ENCODE results near the gene GJD3. TPM values are rescaled to one million over a fixed set of nuclear protein-coding genes. Genes with fewer than 3 reads are reported as not detected.

Gene GJD3
- total RNA-seq, 5 donors from 2014 or later (not counting 1 experiment from before 2014, with no cell fraction given), result not detected

DNA sequence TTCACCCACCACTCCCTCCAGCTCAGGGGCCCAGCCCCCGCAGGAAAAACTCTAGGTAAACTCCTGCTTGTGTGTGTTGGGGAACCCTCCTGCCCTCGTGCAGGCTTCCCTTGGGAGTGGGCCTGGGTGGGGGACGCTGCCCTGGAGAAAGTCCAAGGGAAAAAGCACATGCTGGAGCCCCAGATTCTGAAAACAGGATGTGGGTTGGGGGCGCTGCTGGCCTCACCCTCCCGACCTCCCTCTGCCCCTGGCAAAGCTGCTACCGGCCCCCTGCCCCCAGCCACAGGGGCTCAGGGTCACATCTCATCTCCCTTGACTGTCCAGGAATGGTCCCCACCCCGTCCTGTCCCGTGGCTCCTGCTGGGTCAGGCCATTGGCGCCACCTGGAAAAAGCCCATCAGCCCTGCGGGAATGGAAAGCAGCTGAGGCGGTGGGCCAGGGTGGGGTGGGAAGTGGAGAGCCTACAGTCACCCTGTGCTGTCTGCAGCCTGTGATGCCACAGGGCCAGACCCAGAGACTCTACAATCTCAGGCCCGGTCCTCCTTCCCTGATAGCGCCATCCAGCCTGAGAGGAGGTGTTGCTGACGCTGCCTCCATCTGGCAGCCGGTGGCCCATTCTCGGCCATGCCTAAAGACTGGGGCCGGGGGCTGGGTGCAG is 2.5 kb upstream of the GJD3 start:
- H3K4me3 Mint-ChIP-seq, result no peak overlapping the region
- H3K36me3 Mint-ChIP-seq, result no peaks in the 10 kb centered on the region
- H3K9me3 Mint-ChIP-seq, result no peaks in the 10 kb centered on the region
- CTCF ChIA-PET, result no interaction called here
- H3K9me3 ChIP-seq, result no peaks in the 10 kb centered on the region
- ATAC-seq (replicated peaks in 1 of 4) (no peak), DNase-seq (no peak)
- H3K27me3 ChIP-seq (replicated peaks in 1 of 2; ENCODE audit: control insufficient read depth in 2 of 2, extremely low read depth in 1 of 2, insufficient read depth in 2 of 2, low read length in 1 of 2), result peaks cover 0 to 25% of the 10 kb centered on the region in 2 experiments
- peaks cover 0 to 19% of the 10 kb centered on the region in 2 experiments for H3K4me1 ChIP-seq (ENCODE audit: control insufficient read depth in 1 of 2, extremely low read depth in 1 of 2, insufficient read depth in 2 of 2, low read length in 2 of 2)
- no peak overlapping the region for H3K27ac ChIP-seq (ENCODE audit: low read length)
- peaks cover 4% of the 10 kb centered on the region in 2 donors for H3K27me3 Mint-ChIP-seq
- no peak overlapping the region for H3K4me3 ChIP-seq (ENCODE audit: control insufficient read depth in 1 of 2, extremely low read depth in 1 of 2, low read length in 1 of 2)
- no peak overlapping the region for H3K27ac Mint-ChIP-seq
- no peaks in the 10 kb centered on the region for H3K36me3 ChIP-seq (ENCODE audit: control insufficient read depth in 2 of 2, extremely low read depth in 1 of 2, insufficient read depth in 1 of 2, low read length in 1 of 2)
- H3K4me1 Mint-ChIP-seq, result peaks cover 4 to 9% (median 7%) of the 10 kb centered on the region in 3 donors
- 72% methylated on average over 11 of the region's 17 CpGs for WGBS (ENCODE audit: insufficient coverage)
- POLR2A ChIA-PET, result interaction anchor here in 1 of 2 donors (0.6 kb wide), 1 partner anchor 214 kb away, joined by 5 read pairs; no protein-coding TSS in a partner anchor

DNA sequence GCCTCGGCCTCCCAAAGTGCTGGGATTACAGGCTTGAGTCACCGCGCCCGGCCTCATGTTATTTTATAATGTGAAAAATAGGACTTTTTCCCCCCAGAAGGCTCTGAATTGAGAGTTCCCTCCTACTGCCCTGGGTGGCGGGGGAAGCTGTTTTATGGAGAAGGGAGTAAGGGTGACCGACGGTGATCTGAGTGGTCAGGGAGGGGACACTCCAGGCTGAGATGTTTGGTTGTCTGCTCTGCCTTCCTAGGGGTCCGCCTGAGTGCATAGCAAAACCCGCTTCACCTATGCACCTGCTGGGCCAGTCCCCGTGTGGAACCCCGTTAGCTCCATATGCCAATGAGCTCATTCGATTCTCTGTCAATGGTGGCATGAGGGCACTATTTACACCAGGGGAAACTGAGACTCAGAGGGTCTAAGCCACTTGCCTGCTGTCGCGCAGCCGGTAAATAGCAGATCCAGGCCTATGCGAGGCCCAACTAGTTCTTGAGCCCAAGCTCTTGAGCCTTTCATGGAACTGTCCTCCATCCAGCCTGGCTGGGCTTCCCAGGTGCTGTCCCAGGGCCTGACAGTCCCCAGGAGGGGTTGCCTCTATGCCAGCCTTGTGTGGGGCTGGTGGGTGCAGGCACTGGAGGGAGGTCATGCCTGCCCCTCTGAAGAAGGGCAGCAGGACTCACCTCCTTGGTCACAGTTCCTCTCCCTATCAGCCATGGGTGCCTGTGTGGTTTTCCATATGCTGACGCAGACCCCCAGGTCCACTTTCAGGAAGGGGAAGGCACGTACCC is 1.7 kb upstream of the GJD3 start:
- peaks cover 1 to 11% (median 9%) of the 10 kb centered on the region in 3 donors for H3K4me1 Mint-ChIP-seq
- Histone ChIP-seq H3K27ac (ENCODE audit: low read length) (no peak overlapping the region), H3K27me3 (replicated peaks in 1 of 2; ENCODE audit: control insufficient read depth in 2 of 2, extremely low read depth in 1 of 2, insufficient read depth in 2 of 2, low read length in 1 of 2) (peaks cover 0 to 32% of the 10 kb centered on the region in 2 experiments), H3K36me3 (ENCODE audit: control insufficient read depth in 2 of 2, extremely low read depth in 1 of 2, insufficient read depth in 1 of 2, low read length in 1 of 2) (no peaks in the 10 kb centered on the region), H3K4me3 (ENCODE audit: control insufficient read depth in 1 of 2, extremely low read depth in 1 of 2, low read length in 1 of 2) (no peak overlapping the region), H3K4me1 (ENCODE audit: control insufficient read depth in 1 of 2, extremely low read depth in 1 of 2, insufficient read depth in 2 of 2, low read length in 2 of 2) (peaks cover 0 to 20% of the 10 kb centered on the region in 2 experiments), H3K9me3 (no peaks in the 10 kb centered on the region)
- no peaks in the 10 kb centered on the region for H3K9me3 Mint-ChIP-seq
- DNase-seq (no peak), ATAC-seq (replicated peaks in 1 of 4) (no peak)
- CTCF ChIA-PET, result no interaction called here
- H3K27ac Mint-ChIP-seq, result no peak overlapping the region
- H3K27me3 Mint-ChIP-seq, result peaks cover 6 to 7% of the 10 kb centered on the region in 2 donors
- POLR2A ChIA-PET, result interaction anchor here in 1 of 2 donors (0.6 to 1.2 kb wide), 3 partner anchors 45 to 215 kb away, joined by 3 to 11 read pairs (median 5); no protein-coding TSS in a partner anchor
- H3K36me3 Mint-ChIP-seq, result no peaks in the 10 kb centered on the region
- H3K4me3 Mint-ChIP-seq, result no peak overlapping the region
- 96% methylated on average over 11 of the region's 18 CpGs for WGBS (ENCODE audit: insufficient coverage)

DNA sequence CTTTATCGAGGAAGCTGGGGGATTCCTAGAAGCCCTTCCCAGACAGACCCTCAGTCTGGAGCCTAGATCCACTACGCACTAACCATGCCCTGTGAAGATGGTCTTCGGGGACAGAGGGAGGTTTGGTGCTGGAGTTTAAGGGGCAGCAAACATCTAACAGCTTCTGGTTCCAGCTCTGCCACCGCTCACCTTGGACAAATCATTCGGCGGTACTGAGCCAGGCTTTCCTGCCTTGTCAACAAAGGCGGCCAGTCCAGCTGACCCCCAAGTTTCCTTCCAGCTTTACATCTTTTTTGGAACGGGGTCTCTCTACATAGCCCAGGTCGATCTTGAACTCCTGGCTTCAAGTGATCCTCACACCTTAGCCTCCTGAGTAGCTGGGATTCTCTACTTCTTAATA is 369 bp upstream of the GJD3 start:
- POLR2A ChIA-PET, result interaction anchor here (0.6 to 1.2 kb wide), 4 partner anchors 43 to 718 kb away, joined by 6 to 17 read pairs (median 10); no protein-coding TSS in a partner anchor
- H3K9me3 Mint-ChIP-seq, result no peaks in the 10 kb centered on the region
- H3K4me1 ChIP-seq (ENCODE audit: control insufficient read depth in 1 of 2, extremely low read depth in 1 of 2, insufficient read depth in 2 of 2, low read length in 2 of 2), result peaks cover 0 to 16% of the 10 kb centered on the region in 2 experiments
- WGBS (ENCODE audit: insufficient coverage), result 97% methylated on average over 7 of the region's 9 CpGs
- no peak overlapping the region for H3K4me3 ChIP-seq (ENCODE audit: control insufficient read depth in 1 of 2, extremely low read depth in 1 of 2, low read length in 1 of 2)
- ATAC-seq (replicated peaks in 1 of 4) (no peak), DNase-seq (no peak)
- CTCF ChIA-PET, result interaction anchor here (0.6 to 1.1 kb wide), 5 partner anchors 10 to 967 kb away, joined by 3 to 8 read pairs (median 4); no protein-coding TSS in a partner anchor
- no peak overlapping the region for H3K27ac ChIP-seq (ENCODE audit: low read length)
- H3K4me1 Mint-ChIP-seq, result peaks cover 0 to 10% (median 10%) of the 10 kb centered on the region in 3 donors
- H3K4me3 Mint-ChIP-seq, result peak overlapping the region in 2 of 3 donors; percentile 21 to 66
- H3K27me3 ChIP-seq (replicated peaks in 1 of 2; ENCODE audit: control insufficient read depth in 2 of 2, extremely low read depth in 1 of 2, insufficient read depth in 2 of 2, low read length in 1 of 2), result peaks cover 0 to 41% of the 10 kb centered on the region in 2 experiments
- no peaks in the 10 kb centered on the region for H3K9me3 ChIP-seq
- H3K36me3 Mint-ChIP-seq, result no peaks in the 10 kb centered on the region
- H3K27me3 Mint-ChIP-seq, result peaks cover 13 to 14% of the 10 kb centered on the region in 2 donors
- no peaks in the 10 kb centered on the region for H3K36me3 ChIP-seq (ENCODE audit: control insufficient read depth in 2 of 2, extremely low read depth in 1 of 2, insufficient read depth in 1 of 2, low read length in 1 of 2)
- H3K27ac Mint-ChIP-seq, result no peak overlapping the region

DNA sequence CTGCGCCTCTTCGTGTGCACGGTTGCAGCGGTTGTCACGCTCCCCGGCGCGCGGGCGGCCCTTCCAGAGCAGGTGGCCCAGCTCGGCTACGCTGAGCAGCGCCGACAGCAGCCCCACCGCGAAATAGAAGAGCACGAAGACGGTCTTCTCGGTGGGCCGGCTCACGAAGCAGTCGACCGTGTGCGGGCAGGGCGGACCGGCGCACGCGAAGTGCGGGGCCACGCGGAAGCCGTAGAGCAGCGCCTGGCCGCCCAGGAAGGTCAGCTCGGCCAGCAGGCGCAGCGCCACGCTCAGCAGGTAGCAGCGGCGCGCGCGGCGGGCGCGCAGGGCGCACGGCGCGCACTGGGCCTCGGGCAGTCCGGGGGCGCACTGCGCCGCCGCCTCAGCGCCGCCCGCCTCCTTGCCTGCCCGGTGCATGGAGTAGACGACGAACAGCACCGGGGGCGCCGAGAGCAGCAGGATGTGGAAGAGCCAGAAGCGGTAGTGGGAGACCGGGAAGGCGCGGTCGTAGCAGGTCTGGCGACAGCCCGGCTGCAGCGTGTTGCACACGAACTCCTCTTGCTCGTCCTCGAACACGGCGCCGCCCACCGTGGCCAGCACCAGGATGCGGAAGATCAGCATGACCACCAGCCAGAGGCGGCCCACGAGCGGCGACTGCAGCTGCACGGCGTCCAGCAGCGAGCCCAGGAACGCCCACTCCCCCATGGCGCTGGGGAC is 1.3 kb downstream of the GJD3 start:
- Histone ChIP-seq H3K4me1 (ENCODE audit: control insufficient read depth in 1 of 2, extremely low read depth in 1 of 2, insufficient read depth in 2 of 2, low read length in 2 of 2) (peaks cover 0 to 16% of the 10 kb centered on the region in 2 experiments), H3K27ac (ENCODE audit: low read length) (no peak overlapping the region), H3K9me3 (no peaks in the 10 kb centered on the region), H3K4me3 (ENCODE audit: control insufficient read depth in 1 of 2, extremely low read depth in 1 of 2, low read length in 1 of 2) (peak overlapping the region; percentile 11 to 31), H3K27me3 (replicated peaks in 1 of 2; ENCODE audit: control insufficient read depth in 2 of 2, extremely low read depth in 1 of 2, insufficient read depth in 2 of 2, low read length in 1 of 2) (peaks cover 0 to 42% of the 10 kb centered on the region in 2 experiments), H3K36me3 (ENCODE audit: control insufficient read depth in 2 of 2, extremely low read depth in 1 of 2, insufficient read depth in 1 of 2, low read length in 1 of 2) (no peaks in the 10 kb centered on the region)
- Mint-ChIP-seq H3K4me3 (peak overlapping the region; percentile 62 to 70 (median 66)), H3K9me3 (no peaks in the 10 kb centered on the region), H3K36me3 (no peaks in the 10 kb centered on the region), H3K27ac (no peak overlapping the region), H3K27me3 (peaks cover 13 to 14% of the 10 kb centered on the region in 2 donors), H3K4me1 (peaks cover 0 to 16% (median 15%) of the 10 kb centered on the region in 3 donors)
- ATAC-seq (replicated peaks in 1 of 4) (peak; percentile 52 to 59 (median 55)), DNase-seq (peak in 3 of 35 experiments; percentile 44 to 56 (median 47))
- CTCF ChIA-PET, result interaction anchor here (0.6 to 1.3 kb wide), 6 partner anchors 37 to 197 kb away, joined by 3 to 6 read pairs (median 4); no protein-coding TSS in a partner anchor
- 2% methylated on average over 84 of the region's 91 CpGs for WGBS (ENCODE audit: insufficient coverage)
- POLR2A ChIA-PET, result no interaction called here

DNA sequence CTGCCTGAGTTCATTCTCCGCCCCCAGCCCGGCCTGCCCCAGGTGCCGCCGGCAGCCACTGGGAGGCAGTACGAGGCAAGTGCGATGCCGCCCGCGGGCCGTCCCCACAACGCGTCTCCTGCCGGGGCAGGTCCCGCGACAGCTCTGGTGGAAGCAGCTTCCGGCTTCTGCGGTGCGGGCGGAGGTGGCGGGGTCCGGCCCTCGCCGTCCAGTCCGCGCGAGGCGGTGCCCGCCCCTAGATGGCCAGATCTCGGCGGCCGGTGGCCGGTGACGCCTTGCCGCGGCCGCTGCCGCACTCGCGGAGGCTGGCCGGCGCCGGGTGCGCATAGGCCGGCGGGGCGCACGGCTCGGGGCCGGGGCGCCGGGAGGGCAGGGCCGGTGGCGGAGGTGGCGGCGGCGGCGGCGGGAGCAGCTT is 1.8 kb downstream of the GJD3 start:
- Mint-ChIP-seq H3K4me3 (peak overlapping the region; percentile 47 to 67 (median 66)), H3K36me3 (no peaks in the 10 kb centered on the region), H3K9me3 (no peaks in the 10 kb centered on the region), H3K4me1 (peaks cover 0 to 18% (median 16%) of the 10 kb centered on the region in 3 donors), H3K27me3 (peaks cover 13 to 14% of the 10 kb centered on the region in 2 donors), H3K27ac (no peak overlapping the region)
- ChIA-PET POLR2A (no interaction called here), CTCF (interaction anchor here (0.5 to 1.3 kb wide), 7 partner anchors 38 to 197 kb away, joined by 3 to 6 read pairs (median 4); partner anchors contain the start of gene TOP2A (in 1 of the 2))
- ATAC-seq (replicated peaks in 1 of 4) (peak; percentile 83 to 86 (median 85)), DNase-seq (peak; percentile 46 to 83 (median 73))
- H3K9me3 ChIP-seq, result no peaks in the 10 kb centered on the region
- under 1% methylated on average over 58 of the region's 58 CpGs for WGBS (ENCODE audit: insufficient coverage)
- peak overlapping the region; percentile 11 to 31 for H3K4me3 ChIP-seq (ENCODE audit: control insufficient read depth in 1 of 2, extremely low read depth in 1 of 2, low read length in 1 of 2)
- no peaks in the 10 kb centered on the region for H3K36me3 ChIP-seq (ENCODE audit: control insufficient read depth in 2 of 2, extremely low read depth in 1 of 2, insufficient read depth in 1 of 2, low read length in 1 of 2)
- peaks cover 0 to 16% of the 10 kb centered on the region in 2 experiments for H3K4me1 ChIP-seq (ENCODE audit: control insufficient read depth in 1 of 2, extremely low read depth in 1 of 2, insufficient read depth in 2 of 2, low read length in 2 of 2)
- H3K27ac ChIP-seq (ENCODE audit: low read length), result no peak overlapping the region
- H3K27me3 ChIP-seq (replicated peaks in 1 of 2; ENCODE audit: control insufficient read depth in 2 of 2, extremely low read depth in 1 of 2, insufficient read depth in 2 of 2, low read length in 1 of 2), result peaks cover 0 to 42% of the 10 kb centered on the region in 2 experiments
